ENCODE results near the gene RAD23A. TPM values are rescaled to one million over a fixed set of nuclear protein-coding genes. Genes with fewer than 3 reads are reported as not detected.
"Not testable (repeated sequence)": the region's sequence is repeated elsewhere in the genome, so short reads cannot be mapped to it uniquely, and the experiment has no call there.

RAD23A gene
- total and polyA plus RNA-seq, 9 of the 15 experiments (the other 6 are each of a cell fraction or from before 2014, with no cell fraction given): 9.5 to 181 (median 101) TPM

DNA sequence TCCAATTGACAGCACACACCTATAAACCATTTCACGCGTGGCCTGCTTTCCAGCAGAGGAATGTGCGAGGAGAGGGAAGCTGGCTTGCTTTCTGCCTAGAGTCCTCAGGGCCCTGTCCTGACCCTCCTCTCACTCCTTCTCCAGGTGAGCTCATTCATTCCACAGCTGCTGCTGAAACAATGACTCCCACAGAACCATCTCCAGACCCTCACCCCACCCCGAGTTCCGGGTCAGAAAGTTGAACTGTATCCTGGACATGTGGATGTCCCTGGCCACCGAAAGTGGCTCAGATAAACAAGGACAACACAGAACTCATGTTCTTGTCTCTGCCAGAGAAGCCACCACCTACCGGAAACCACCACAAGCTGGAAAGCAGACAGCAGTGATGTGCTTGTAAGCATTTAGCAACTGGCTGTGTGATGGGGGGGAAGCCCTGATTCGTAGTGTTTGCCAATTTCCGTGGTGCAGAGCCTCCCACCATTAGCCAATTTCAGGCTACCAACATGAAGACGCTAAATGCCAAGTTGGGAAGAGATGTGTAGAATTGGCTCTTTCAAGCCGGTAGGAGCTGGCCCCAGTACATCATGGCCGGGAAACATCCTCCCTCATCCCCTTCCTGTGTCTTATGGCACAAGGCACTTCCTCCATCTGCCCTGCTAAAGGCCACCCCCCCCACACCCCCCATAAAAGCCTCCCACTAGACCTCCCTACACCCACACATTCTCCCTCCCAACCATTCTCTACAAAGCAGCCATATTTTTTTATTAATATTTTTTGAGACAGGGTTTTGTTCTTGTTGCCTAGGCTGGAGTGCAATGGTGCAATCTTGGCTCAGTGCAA, 31.6 kb upstream of the RAD23A start (continued):
- TF ChIP-seq, protein P1, sequence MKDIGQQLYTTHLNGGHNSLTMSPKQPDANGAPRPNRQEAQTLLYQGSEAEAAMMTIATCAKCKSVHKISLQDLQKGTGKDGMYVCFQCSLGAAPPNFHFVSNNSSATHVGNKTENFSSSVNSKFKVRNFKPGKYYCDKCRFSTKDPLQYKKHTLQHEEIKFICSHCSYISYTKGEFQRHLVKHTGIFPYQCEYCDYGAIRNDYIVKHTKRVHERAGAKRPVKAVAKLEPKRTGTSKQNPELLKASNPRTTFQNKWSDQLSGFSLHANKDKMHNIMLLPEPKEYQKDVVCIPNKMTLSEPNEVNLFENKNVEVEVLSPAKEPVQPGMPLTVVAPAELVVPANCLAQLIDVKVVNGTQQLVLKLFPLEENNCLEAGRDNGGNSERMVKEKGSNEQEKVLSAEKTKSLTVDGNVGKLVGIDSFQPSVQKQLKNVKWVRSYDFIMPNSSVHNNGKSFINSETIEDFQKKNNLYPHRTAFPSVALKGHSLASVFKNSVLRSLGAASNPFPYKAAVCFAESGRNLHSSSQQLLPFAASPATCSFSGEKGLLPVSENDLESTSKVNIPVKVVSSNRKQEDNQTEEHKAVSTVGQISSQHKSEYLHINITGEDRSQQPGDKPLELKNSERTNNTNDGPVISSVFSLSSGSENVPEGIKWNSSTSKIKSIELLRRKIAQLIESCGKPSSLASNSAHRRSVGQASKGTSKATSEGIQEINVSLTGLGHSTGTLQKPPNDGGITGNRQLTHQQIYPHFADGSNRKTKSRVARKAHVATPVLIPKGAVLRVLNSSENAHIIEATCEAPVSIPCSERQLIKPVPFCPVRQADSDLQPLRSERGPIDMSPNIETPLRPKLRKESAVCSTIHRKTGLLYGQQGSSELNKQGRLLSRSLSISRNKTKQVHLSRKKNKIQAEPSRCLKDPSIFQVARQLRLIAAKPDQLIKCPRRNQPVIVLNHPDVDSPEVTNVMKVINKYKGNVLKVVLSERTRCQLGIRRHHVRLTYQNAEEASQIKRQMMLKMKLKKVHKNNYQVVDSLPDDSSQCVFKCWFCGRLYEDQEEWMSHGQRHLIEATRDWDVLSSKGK (CRISPR knock-in tag; IDR thresholded peaks at IDR 0.05): no peak
- TF ChIP-seq CBFA2T2 (conservative IDR thresholded peaks at IDR 0.05): no peak
- no peak for TF ChIP-seq NCOA4 (IDR thresholded peaks at IDR 0.05; ENCODE audit: partially characterized antibody)

GRCh38 chr19:12915860-12916259, 29.8 kb upstream of the RAD23A start:
- H2AFZ ChIP-seq (ENCODE audit: low read depth, low read length); in situ Hi-C loops (cut with MboI); H3K36me3 ChIP-seq (ENCODE audit: control insufficient read depth, insufficient read depth, low read length); H3K9me3 ChIP-seq (replicated peaks; ENCODE audit: control insufficient read depth, insufficient read depth, low read depth, low read length); H3K9me1 ChIP-seq (ENCODE audit: control insufficient read depth, insufficient read depth, low read length); H3K79me2 ChIP-seq (ENCODE audit: control insufficient read depth, insufficient read depth, low read length); DNase-seq (ENCODE audit: extremely low read depth in 1 of 4, low spot score in 3 of 4); H3K27me3 ChIP-seq (ENCODE audit: control insufficient read depth in 2 of 2, insufficient read depth in 2 of 2, low read length in 2 of 2); FAIRE-seq; CTCF ChIA-PET (ENCODE audit: low intra/inter-chr PET ratio); H4K20me1 ChIP-seq (replicated peaks; ENCODE audit: control insufficient read depth, insufficient read depth, low read length); H3K27ac ChIP-seq (ENCODE audit: extremely low read depth, low read depth, low read length); H3K9ac ChIP-seq (ENCODE audit: insufficient read depth in 1 of 2, low read depth in 2 of 2, low read length in 2 of 2); ATAC-seq; BruUV-seq (replicated peaks); H3K4me2 ChIP-seq (ENCODE audit: insufficient read depth, low read length); intact Hi-C loops (cut with micrococcal nuclease); H3K4me3 ChIP-seq: not testable (repeated sequence)
- peaks cover 20 to 24% of the 10 kb centered on the region in 2 experiments for H3K4me1 ChIP-seq (replicated peaks in 1 of 2; ENCODE audit: control insufficient read depth in 2 of 2, insufficient read depth in 2 of 2, low read length in 2 of 2)
- POLR2A ChIA-PET: interaction anchor here (0.6 to 1.0 kb wide), 3 partner anchors 12 to 27 kb away, joined by 3 to 4 read pairs (median 3); partner anchors contain the start of gene GCDH
- WGBS (ENCODE audit: insufficient coverage, low coverage, missing lambda C conversion rate): 87% methylated on average over 3 of the region's 4 CpGs
- TF ChIP-seq MAFG (tag; conservative IDR thresholded peaks at IDR 0.05): peak; percentile 51
- TF ChIP-seq PKNOX1 (IDR thresholded peaks at IDR 0.05): peak; percentile 23; the same call in 1 of the 2 replicates
- TF ChIP-seq ZNF316 (IDR thresholded peaks at IDR 0.05): peak; percentile 86
- TF ChIP-seq C11orf30 (IDR thresholded peaks at IDR 0.05; ENCODE audit: low read depth): peak; percentile 54; the same call in 1 of the 2 replicates

Measured in K562 (cell line).